Stimulated activated naive B cell treated with anti-CD40 and anti-IgM and Interleukin-4, amounts not matched to agents 10 μg/mL and 1 μg/mL and 100 μg/mL, for 72 hours (primary cell): ENCODE measurements around the gene ARHGAP28.
"Not testable (repeated sequence)": the region's sequence is repeated elsewhere in the genome, so short reads cannot be mapped to it uniquely, and the experiment has no call there.

Experiments used
- ATAC-seq, 2 donors: fragments of 150-1000 bp; cut with Tn5 transposase; replicated peaks; 2 replicates each; pipeline ENCODE4 v1.10.0; 2021; ENCODE audit warnings: moderate library complexity in 1 of 2
- DNase-seq: peaks from one replicate; pipeline ENCODE4 v3.0.0; 2021
- H3K27ac Mint-ChIP-seq: one replicate; pipeline ENCODE4 v1.8.0; 2022; ENCODE audit warnings: mild to moderate bottlenecking, mixed read lengths
- H3K27me3 Mint-ChIP-seq, 2 donors: one replicate each; pipeline ENCODE4 v1.8.0; 2022; ENCODE audit warnings: mixed read lengths in 2 of 2
- H3K36me3 Mint-ChIP-seq, 2 donors: one replicate each; pipeline ENCODE4 v1.8.0; 2022; ENCODE audit warnings: mixed read lengths in 2 of 2, mild to moderate bottlenecking in 1 of 2
- H3K4me1 Mint-ChIP-seq, 2 donors: one replicate each; pipeline ENCODE4 v1.8.0; 2022; ENCODE audit warnings: mixed read lengths in 2 of 2, mild to moderate bottlenecking in 1 of 2
- H3K4me3 Mint-ChIP-seq, 2 donors: one replicate each; pipeline ENCODE4 v1.8.0; 2022; ENCODE audit warnings: mild to moderate bottlenecking in 2 of 2, mixed read lengths in 2 of 2, moderate library complexity in 1 of 2
- H3K9me3 Mint-ChIP-seq, 2 donors: one replicate each; pipeline ENCODE4 v1.8.0; 2022; ENCODE audit warnings: mixed read lengths in 2 of 2, mild to moderate bottlenecking in 1 of 2

The ARHGAP28 gene

DNA sequence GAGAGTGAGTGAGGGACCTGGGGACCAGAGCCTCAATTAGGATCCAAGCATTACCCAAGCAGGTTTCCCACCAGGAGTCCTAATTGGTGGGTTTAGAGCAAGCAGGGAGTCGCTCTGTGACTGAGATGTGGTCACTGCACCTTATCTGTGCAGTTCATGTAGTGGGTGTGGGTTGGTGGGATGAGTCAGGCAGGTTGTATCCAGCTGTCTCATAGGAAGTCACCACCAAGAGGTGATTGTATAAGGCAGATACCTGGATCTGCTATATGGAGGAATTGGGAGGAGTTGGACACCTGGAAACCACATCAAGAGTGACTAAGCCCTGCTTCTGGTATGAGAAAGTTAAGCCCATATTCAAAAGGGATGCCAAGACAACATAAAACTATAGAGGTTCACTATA, 106.8 kb downstream of the ARHGAP28 start:
- peaks cover 0 to 2% of the 10 kb centered on the region in 2 donors for H3K4me1 Mint-ChIP-seq
- H3K27me3 Mint-ChIP-seq, result no peaks in the 10 kb centered on the region
- no peak overlapping the region for H3K27ac Mint-ChIP-seq
- no peak for ATAC-seq
- H3K36me3 Mint-ChIP-seq, result no peaks in the 10 kb centered on the region
- H3K9me3 Mint-ChIP-seq, result peaks cover 5% of the 10 kb centered on the region in 2 donors
- DNase-seq, result no peak
- H3K4me3 Mint-ChIP-seq, result no peak overlapping the region

DNA sequence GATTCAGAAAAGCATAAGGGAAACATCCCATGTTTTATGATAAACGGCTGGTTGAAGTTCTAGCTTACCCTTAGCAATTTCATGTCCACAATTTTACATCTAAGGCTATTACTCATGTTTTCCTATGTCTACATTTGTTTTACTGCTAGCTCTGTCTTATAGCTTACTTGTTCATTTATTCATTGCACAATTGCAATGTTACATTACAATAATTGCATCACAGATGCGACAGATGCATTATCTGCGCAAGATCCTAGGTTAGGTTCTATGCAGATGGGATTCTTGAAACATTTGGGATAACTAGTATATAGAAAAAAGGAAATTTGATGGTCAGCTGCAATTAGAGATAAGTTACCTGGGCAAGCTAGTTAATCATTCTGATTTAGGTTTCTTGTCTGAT, 108.4 kb downstream of the ARHGAP28 start:
- Mint-ChIP-seq H3K27ac (no peak overlapping the region), H3K36me3 (no peaks in the 10 kb centered on the region)
- DNase-seq, result no peak

DNA sequence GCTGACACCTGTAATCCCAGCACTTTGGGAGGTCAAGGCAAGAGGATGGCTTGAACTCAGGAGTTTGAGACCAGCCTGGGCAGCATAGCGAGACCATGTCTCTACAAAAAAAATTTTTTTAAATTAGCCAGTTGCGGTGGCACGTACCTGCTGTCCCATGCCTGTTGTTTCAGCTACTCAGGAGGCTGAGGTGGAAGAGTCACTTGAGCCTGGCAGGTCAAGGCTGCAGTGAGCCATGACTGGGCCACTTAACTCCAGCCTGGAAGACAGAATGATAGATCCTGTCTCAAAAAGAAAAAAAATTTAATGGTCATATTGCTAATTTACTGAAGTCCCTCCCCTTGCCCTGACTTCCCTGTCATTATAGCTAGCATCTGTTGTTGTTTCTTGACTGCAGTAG, 112.6 kb downstream of the ARHGAP28 start:
- peaks cover 0 to 2% of the 10 kb centered on the region in 2 donors for H3K4me1 Mint-ChIP-seq
- no peak for ATAC-seq
- peaks cover 0 to 4% of the 10 kb centered on the region in 2 donors for H3K9me3 Mint-ChIP-seq
- peaks cover 0 to 6% of the 10 kb centered on the region in 2 donors for H3K27me3 Mint-ChIP-seq
- H3K27ac Mint-ChIP-seq, result no peak overlapping the region
- H3K4me3 Mint-ChIP-seq, result no peak overlapping the region
- no peak for DNase-seq
- no peaks in the 10 kb centered on the region for H3K36me3 Mint-ChIP-seq

More for the DNA sequence above, 108.4 kb downstream of the ARHGAP28 start:
- ATAC-seq, result no peak
- Mint-ChIP-seq H3K27me3 (peaks cover 0 to 6% of the 10 kb centered on the region in 2 donors), H3K9me3 (peaks cover 0 to 4% of the 10 kb centered on the region in 2 donors), H3K4me1 (peaks cover 0 to 2% of the 10 kb centered on the region in 2 donors), H3K4me3 (no peak overlapping the region)

DNA sequence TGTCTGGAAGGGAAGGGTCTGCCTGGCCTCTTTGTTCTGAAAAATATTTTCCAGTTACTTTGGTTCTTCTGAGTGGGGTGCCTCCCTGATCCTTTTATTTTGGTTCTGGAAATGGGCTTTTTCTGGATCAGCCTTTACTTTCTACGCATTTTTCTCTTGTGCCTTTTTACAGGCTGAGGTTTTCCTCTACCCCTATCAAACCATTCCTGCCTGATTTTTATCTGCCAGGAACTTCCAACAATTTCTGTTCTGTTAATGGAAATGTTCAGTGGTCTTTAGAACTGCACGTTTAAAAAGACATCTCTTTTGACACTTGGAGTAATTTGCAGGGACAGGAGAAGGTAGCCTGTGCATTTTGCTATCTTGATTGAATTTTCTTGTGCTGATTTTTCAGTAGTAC, 113.8 kb downstream of the ARHGAP28 start:
- peaks cover 0 to 2% of the 10 kb centered on the region in 2 donors for H3K4me1 Mint-ChIP-seq
- H3K36me3 Mint-ChIP-seq, result no peaks in the 10 kb centered on the region
- no peak overlapping the region for H3K27ac Mint-ChIP-seq

DNA sequence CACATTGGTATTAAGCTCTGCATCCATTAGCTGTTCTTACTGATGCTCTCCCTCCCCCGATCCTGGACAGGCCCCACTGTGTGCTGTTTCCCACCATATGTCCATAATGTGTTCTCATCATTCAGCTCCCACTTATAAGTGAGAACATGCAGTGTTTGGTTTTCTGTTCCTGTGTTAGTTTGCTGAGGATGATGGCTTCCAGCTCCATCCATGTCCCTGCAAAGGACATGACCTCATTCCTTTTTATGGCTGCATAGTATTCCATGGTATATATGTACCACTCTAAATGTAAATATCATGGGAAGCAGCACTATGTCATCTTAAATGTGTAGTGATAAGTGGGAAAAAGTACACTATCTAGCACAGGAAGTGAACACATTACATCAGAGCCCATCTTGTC, 116.0 kb downstream of the ARHGAP28 start:
- H3K27me3 Mint-ChIP-seq, H3K27ac Mint-ChIP-seq, H3K4me3 Mint-ChIP-seq, H3K9me3 Mint-ChIP-seq, H3K4me1 Mint-ChIP-seq, ATAC-seq, DNase-seq, H3K36me3 Mint-ChIP-seq: not testable (repeated sequence)

More for the DNA sequence above, 113.8 kb downstream of the ARHGAP28 start:
- no peak overlapping the region for H3K4me3 Mint-ChIP-seq
- peaks cover 0 to 4% of the 10 kb centered on the region in 2 donors for H3K9me3 Mint-ChIP-seq
- H3K27me3 Mint-ChIP-seq, result peaks cover 0 to 6% of the 10 kb centered on the region in 2 donors
- no peak for DNase-seq
- ATAC-seq, result no peak

DNA sequence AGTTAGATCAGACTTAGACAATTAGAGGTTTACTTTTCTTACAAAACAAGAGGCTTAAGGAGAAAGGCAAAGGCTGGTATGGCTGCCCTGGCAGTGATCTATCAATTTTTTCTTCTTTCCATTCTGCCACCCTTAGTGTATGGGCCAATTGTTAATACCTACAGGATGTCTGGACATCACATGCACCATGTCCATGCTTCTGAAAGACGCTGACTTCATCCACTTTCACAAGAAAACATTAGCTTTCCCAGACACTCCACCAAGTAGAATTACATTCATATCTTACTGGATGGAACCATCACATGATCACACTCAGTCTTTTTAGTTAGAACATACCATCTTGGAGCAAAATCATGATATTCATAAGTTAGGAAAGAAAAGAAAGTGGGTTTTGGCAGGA, 120.9 kb downstream of the ARHGAP28 start:
- Mint-ChIP-seq H3K9me3 (peaks cover 4 to 7% of the 10 kb centered on the region in 2 donors), H3K4me3 (no peak overlapping the region), H3K27me3 (no peaks in the 10 kb centered on the region), H3K27ac (no peak overlapping the region), H3K4me1 (no peaks in the 10 kb centered on the region), H3K36me3 (no peaks in the 10 kb centered on the region)
- ATAC-seq, result no peak
- DNase-seq, result no peak

DNA sequence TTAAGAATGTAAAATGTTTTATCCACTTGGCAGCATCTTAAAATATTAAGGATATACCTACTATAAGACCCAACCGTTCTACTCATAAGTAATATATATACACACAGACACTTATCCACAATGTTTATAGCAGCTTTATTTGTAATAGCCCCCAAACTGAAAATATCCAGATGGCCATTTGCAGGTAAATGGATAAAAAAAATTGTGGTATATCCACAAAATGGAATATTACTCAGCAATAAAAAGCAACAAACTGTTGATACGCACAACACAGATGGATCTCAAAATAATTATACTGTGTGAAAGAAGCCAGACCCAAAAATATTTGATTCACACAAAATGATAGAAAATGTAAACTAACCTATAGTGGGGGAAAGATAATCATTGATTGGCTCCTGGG, 122.0 kb downstream of the ARHGAP28 start:
- H3K36me3 Mint-ChIP-seq, result no peaks in the 10 kb centered on the region
- H3K9me3 Mint-ChIP-seq, result peaks cover 2 to 7% of the 10 kb centered on the region in 2 donors
- ATAC-seq, result no peak
- no peak overlapping the region for H3K4me3 Mint-ChIP-seq
- H3K27ac Mint-ChIP-seq, result no peak overlapping the region
- no peaks in the 10 kb centered on the region for H3K4me1 Mint-ChIP-seq
- DNase-seq, result no peak
- H3K27me3 Mint-ChIP-seq, result no peaks in the 10 kb centered on the region

DNA sequence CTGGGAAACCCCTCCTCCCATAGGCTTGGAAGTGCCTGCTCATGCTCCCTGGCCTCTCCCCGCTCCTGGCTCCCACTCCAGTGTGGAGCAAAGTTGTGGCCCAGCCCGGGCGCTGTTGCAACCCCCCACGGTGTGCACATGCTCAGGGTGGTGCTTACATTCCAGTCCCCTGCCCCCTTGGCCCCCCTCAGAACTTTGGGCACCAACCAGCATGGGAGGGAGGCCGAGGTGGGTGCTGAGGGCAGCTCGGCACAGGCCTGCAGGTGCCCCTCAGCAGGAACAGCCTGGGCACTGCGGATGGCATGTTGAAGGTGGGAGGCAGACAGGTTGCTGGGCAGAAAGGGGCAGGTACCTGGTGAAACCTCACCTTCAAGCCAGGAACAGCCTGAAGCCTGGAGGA, 125.3 kb downstream of the ARHGAP28 start:
- H3K36me3 Mint-ChIP-seq, result no peaks in the 10 kb centered on the region
- DNase-seq, result no peak
- H3K27me3 Mint-ChIP-seq, result no peaks in the 10 kb centered on the region
- H3K9me3 Mint-ChIP-seq, result peaks cover 2 to 7% of the 10 kb centered on the region in 2 donors
- ATAC-seq, result no peak
- no peaks in the 10 kb centered on the region for H3K4me1 Mint-ChIP-seq
- H3K27ac Mint-ChIP-seq, result no peak overlapping the region
- H3K4me3 Mint-ChIP-seq, result no peak overlapping the region

DNA sequence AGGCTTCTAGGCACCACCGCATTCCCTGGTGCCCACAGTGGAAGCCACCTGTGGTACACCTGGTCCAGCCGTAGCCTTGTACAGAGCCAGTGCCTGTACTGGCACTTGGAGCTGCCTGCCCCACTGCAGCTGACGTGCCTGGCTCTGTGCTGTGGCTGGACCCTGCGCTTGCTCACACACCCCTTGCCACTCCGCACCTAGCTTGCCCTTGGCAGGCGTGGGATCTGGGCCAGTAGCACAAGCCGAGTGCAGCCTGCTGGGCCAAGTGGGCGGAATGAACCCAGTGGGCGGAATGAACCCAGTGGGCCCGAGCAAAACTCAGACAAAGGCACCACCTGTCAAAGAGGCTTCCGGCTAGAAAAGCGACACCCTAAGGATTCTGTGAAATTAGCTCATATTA, 126.3 kb downstream of the ARHGAP28 start:
- DNase-seq, result no peak
- Mint-ChIP-seq H3K4me1 (no peaks in the 10 kb centered on the region), H3K27ac (no peak overlapping the region), H3K9me3 (peaks cover 2 to 7% of the 10 kb centered on the region in 2 donors), H3K27me3 (no peaks in the 10 kb centered on the region), H3K4me3 (no peak overlapping the region), H3K36me3 (no peaks in the 10 kb centered on the region)
- no peak for ATAC-seq

DNA sequence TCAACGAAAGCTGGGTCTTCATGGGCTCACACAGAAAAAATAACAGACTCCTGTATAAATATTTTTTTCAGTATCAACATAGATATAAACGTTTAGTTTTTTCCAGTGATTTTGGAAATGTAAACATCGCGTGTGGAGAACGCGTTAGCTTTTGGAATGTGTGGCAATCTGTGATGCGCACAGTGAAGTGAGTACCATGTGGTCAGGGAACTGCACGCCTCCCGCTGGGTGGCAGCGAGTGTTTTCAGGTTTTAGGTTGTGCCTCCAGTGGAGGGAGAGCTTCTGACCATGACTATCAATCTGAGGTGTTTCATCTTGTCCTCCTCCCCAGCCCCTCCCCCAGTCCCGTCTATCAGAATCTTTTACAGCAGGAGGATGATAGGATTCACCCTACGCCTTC, 127.8 kb downstream of the ARHGAP28 start:
- ATAC-seq, result no peak
- Mint-ChIP-seq H3K27ac (no peak overlapping the region), H3K4me1 (no peaks in the 10 kb centered on the region), H3K4me3 (no peak overlapping the region), H3K36me3 (no peaks in the 10 kb centered on the region), H3K27me3 (no peaks in the 10 kb centered on the region), H3K9me3 (peaks cover 0 to 3% of the 10 kb centered on the region in 2 donors)
- no peak for DNase-seq

DNA sequence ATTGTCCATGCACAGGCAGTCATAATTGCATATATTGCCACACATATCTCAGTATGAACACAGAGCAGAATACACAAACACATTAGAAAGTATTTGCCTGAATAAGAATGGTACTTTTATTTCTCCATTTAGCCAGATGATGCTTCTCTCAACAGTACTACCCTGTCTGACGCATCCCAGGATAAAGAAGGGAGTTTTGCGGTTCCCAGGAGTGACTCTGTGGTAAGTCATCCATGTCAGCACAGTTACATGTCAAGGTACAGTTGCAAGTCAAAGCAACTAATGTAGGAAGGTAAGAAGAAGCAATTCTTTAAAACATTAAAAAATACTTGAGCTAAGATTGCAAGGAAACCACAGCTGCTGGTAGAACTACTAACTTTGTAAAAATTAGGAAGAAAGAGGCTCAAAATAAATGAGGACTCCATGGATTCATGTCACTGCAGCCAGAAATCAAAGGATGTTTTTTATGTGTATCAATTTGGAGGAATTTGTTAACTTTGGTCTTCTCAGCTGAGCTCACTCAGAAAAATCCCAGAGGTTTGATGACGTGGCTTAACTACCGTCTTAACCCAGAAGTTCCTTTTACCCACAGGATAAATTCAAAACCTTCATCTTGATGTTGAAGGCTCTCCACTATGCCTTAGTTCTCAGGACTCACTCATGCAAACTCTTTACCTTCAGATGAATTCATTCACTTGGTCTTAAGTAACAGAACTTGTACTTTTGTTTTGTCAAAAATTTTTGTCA, 130.3 kb downstream of the ARHGAP28 start:
- H3K4me3 Mint-ChIP-seq, result no peak overlapping the region
- no peaks in the 10 kb centered on the region for H3K9me3 Mint-ChIP-seq
- DNase-seq (no peak), ATAC-seq (no peak)
- no peaks in the 10 kb centered on the region for H3K4me1 Mint-ChIP-seq
- no peaks in the 10 kb centered on the region for H3K27me3 Mint-ChIP-seq
- no peaks in the 10 kb centered on the region for H3K36me3 Mint-ChIP-seq
- no peak overlapping the region for H3K27ac Mint-ChIP-seq

DNA sequence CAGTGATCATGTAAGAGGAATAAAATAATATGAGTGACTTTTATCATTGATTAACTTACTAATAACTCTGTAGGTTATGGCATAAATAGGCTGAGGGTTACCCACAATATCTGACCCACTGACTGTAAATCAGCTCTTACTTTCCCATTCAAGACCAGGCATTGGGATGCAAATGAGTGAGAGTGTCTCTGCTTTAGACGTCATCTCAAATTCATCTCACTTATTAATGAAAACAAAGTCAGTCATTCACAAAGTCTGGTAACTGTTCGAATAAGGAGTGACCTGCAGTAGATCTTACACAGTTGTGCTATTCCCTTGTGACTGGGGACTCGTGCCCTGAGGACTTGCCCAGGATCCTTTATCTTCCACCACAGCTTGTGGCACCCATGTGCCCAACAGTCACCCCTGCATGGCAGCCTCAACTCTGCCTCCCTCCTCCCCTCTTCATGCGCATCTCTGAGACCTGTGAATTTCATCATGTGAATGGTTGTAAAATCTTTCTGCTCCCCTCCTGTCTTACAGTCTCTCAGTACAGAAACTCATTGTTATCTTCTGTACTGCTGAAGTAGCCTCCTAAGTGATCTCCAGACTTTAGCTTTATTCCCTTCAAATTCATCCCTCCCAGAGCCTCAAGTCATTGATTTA, 131.4 kb downstream of the ARHGAP28 start:
- Mint-ChIP-seq H3K27me3 (no peaks in the 10 kb centered on the region), H3K9me3 (no peaks in the 10 kb centered on the region), H3K36me3 (no peaks in the 10 kb centered on the region), H3K27ac (no peak overlapping the region), H3K4me1 (no peaks in the 10 kb centered on the region), H3K4me3 (no peak overlapping the region)
- DNase-seq, result no peak
- no peak for ATAC-seq

DNA sequence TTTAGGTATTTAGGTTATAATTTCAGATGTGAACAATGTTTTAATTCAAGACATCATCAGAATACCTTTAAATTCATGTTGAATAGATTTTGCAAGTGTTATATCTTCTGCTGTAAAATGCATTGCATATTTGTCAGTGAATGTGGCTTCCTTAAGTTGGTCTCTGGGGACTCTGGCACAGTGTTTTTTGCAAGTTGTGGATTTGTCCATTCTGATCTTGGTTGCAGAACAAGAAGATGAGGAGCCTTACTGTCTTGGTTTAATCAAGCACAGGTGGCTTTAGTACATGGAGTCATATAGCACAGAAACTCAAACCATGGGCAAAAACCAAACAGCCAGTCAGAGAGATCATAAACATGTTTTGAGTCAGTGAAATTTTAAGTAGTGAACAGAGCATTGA, 135.7 kb downstream of the ARHGAP28 start:
- no peak for DNase-seq
- no peak overlapping the region for H3K27ac Mint-ChIP-seq
- no peaks in the 10 kb centered on the region for H3K27me3 Mint-ChIP-seq
- H3K36me3 Mint-ChIP-seq, result no peaks in the 10 kb centered on the region
- no peak overlapping the region for H3K4me3 Mint-ChIP-seq
- no peak for ATAC-seq
- no peaks in the 10 kb centered on the region for H3K4me1 Mint-ChIP-seq
- no peaks in the 10 kb centered on the region for H3K9me3 Mint-ChIP-seq

DNA sequence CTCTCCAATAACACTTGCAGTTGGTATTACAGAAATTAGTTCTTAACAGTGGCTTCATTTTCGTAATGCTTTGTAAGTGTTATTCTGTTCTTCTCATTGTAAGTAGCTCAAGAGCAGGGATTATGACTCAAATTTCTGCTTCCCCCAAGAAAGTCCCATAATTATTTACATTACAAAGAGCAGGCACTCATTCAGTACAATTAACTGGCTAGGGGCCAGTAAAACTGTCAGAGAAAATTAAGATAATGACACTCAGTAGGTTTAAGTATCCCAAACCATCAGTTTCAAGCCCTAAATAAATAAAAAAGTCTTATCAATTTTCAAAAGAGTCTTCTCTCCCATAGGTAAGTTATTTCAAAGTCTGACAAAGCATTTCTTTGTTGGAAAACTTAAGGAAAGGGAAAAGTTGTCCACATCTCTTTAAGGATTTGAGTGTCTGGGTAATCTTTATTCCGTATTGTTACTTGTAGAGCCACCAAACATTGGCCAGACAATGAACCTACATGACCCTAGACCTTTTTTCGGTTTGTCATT, 137.1 kb downstream of the ARHGAP28 start:
- H3K4me1 Mint-ChIP-seq, result no peaks in the 10 kb centered on the region
- no peaks in the 10 kb centered on the region for H3K27me3 Mint-ChIP-seq
- H3K36me3 Mint-ChIP-seq, result no peaks in the 10 kb centered on the region
- no peak overlapping the region for H3K4me3 Mint-ChIP-seq
- DNase-seq (no peak), ATAC-seq (no peak)
- H3K9me3 Mint-ChIP-seq, result no peaks in the 10 kb centered on the region
- H3K27ac Mint-ChIP-seq, result no peak overlapping the region

DNA sequence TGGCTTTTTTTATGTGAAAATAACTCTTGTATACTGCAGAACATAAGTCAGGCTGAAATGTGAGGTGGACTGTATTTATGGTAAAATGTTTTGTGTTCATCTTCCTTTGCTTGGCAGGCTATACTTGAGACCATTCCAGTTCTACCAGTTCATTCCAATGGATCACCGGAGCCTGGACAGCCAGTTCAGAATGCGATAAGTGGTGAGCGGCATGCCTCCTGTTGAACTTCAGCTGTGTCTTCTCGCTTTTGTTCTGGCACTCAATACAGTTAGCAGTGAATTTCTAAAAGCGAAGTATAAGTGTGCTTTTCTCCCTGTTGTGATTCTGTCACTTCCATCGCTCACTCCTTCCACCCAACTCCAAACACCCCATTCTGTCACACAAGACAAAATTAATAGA, 138.5 kb downstream of the ARHGAP28 start:
- Mint-ChIP-seq H3K9me3 (no peaks in the 10 kb centered on the region), H3K27ac (no peak overlapping the region), H3K27me3 (no peaks in the 10 kb centered on the region), H3K36me3 (no peaks in the 10 kb centered on the region), H3K4me1 (no peaks in the 10 kb centered on the region), H3K4me3 (no peak overlapping the region)
- ATAC-seq (no peak), DNase-seq (no peak)
